WTC11 (cell line): ENCODE data around the gene RANBP3. TPM values are rescaled to one million over a fixed set of nuclear protein-coding genes. Genes with fewer than 3 reads are reported as not detected.
A peak's percentile ranks its signal among the peaks of the same experiment; 100 is the strongest.
"Not testable (repeated sequence)": the region's sequence is repeated elsewhere in the genome, so short reads cannot be mapped to it uniquely, and the experiment has no call there.

Experiments used
- ATAC-seq: fragments of 200-7000 bp; cut with Tn5 transposase; 2 replicates; pipeline ENCODE4 v1.10.0; 2021; ENCODE audit warnings: mild to moderate bottlenecking, moderate library complexity
- CTCF ChIA-PET: fragments of 300-600 bp; sonication (Branson Sonifier 250); formaldehyde crosslinking; loops from one replicate; lab custom pipeline; 2021; ENCODE audit warnings: antibody characterized with exemption; lab: Charles Lee
- POLR2A ChIA-PET: fragments of 350-600 bp; sonication (Branson Sonifier 250); formaldehyde crosslinking; loops from one replicate; lab custom pipeline; 2021; ENCODE audit warnings: antibody characterized with exemption; lab: Charles Lee
- DNase-seq: peaks from one replicate; pipeline ENCODE4 v3.0.0; 2021; ENCODE audit warnings: low spot score
- H3K27ac Mint-ChIP-seq: 2 replicates; pipeline ENCODE4 v1.8.0; 2021; ENCODE audit warnings: mixed read lengths
- H3K27me3 Mint-ChIP-seq: 2 replicates; pipeline ENCODE4 v1.8.0; 2021; ENCODE audit warnings: low read depth, mild to moderate bottlenecking, moderate library complexity, mixed read lengths
- H3K36me3 Mint-ChIP-seq: 2 replicates; pipeline ENCODE4 v1.8.0; 2021; ENCODE audit warnings: mixed read lengths
- H3K4me1 Mint-ChIP-seq: 2 replicates; pipeline ENCODE4 v1.8.0; 2022; ENCODE audit warnings: mixed read lengths
- H3K4me3 Mint-ChIP-seq: 2 replicates; pipeline ENCODE4 v1.8.0; 2021; ENCODE audit warnings: mild to moderate bottlenecking, moderate library complexity, mixed read lengths
- H3K9me3 Mint-ChIP-seq: 2 replicates; pipeline ENCODE4 v1.8.0; 2021; ENCODE audit warnings: mixed read lengths
- GABPB1 ChIP-seq: sonication (generic); formaldehyde crosslinking; IDR thresholded peaks from 2 replicates; pipeline ENCODE4 v1.8.1; 2023; ENCODE audit warnings: mild to moderate bottlenecking, missing genetic modification reagents
- HMGA2 ChIP-seq: fragments of 250-450 bp; sonication (Bioruptor Pico); IDR thresholded peaks from 2 replicates; pipeline ENCODE4 v1.4.0; 2021; ENCODE audit warnings: mild to moderate bottlenecking, moderate library complexity
- JUN ChIP-seq: sonication (generic); formaldehyde crosslinking; IDR thresholded peaks from 2 replicates; pipeline ENCODE4 v1.8.0; 2023; ENCODE audit warnings: mild to moderate bottlenecking, missing genetic modification reagents
- KAT7 ChIP-seq: sonication (generic); formaldehyde crosslinking; IDR thresholded peaks from 2 replicates; pipeline ENCODE4 v1.8.1; 2023; ENCODE audit warnings: missing genetic modification reagents, mild to moderate bottlenecking, borderline replicate concordance
- RELA ChIP-seq: sonication (generic); formaldehyde crosslinking; IDR thresholded peaks from 2 replicates; pipeline ENCODE4 v1.8.1; 2022; ENCODE audit warnings: missing genetic modification reagents, mild to moderate bottlenecking, borderline replicate concordance
- SMAD3 ChIP-seq: sonication (generic); formaldehyde crosslinking; IDR thresholded peaks from 2 replicates; pipeline ENCODE4 v1.8.0; 2022; ENCODE audit warnings: missing genetic modification reagents, mild to moderate bottlenecking, borderline replicate concordance
- SMAD4 ChIP-seq: sonication (generic); formaldehyde crosslinking; IDR thresholded peaks from 2 replicates; pipeline ENCODE4 v1.8.0; 2022; ENCODE audit warnings: mild to moderate bottlenecking, missing genetic modification reagents
- TCF7 ChIP-seq: sonication (generic); formaldehyde crosslinking; IDR thresholded peaks from 2 replicates; pipeline ENCODE4 v1.8.0; 2022; ENCODE audit warnings: mild to moderate bottlenecking, low read depth, missing genetic modification reagents, moderate library complexity
- TP53 ChIP-seq: sonication (generic); formaldehyde crosslinking; IDR thresholded peaks from 2 replicates; pipeline ENCODE4 v1.8.1; 2023; ENCODE audit warnings: mild to moderate bottlenecking, missing genetic modification reagents
- ZNF317 ChIP-seq: sonication (generic); formaldehyde crosslinking; IDR thresholded peaks from 2 replicates; pipeline ENCODE4 v1.8.1; 2023; ENCODE audit warnings: low read depth, mild to moderate bottlenecking, moderate library complexity, missing genetic modification reagents, borderline replicate concordance
- total RNA-seq: library from RNA; stranded (reverse); gene quantifications from 3 replicates; pipeline ENCODE4 v1.2.3, GENCODE V29; 2021
- TF ChIP-seq, protein P1 (sequence below): sonication (generic); formaldehyde crosslinking; IDR thresholded peaks from 2 replicates; pipeline ENCODE4 v1.8.0; 2022; ENCODE audit warnings: mild to moderate bottlenecking, missing genetic modification reagents
- TF ChIP-seq, protein P2 (sequence below): sonication (generic); formaldehyde crosslinking; IDR thresholded peaks from 2 replicates; pipeline ENCODE4 v1.8.0; 2022; ENCODE audit warnings: mild to moderate bottlenecking, missing genetic modification reagents
- TF ChIP-seq, protein P3 (sequence below): sonication (generic); formaldehyde crosslinking; IDR thresholded peaks from 2 replicates; pipeline ENCODE4 v1.8.0; 2022; ENCODE audit warnings: mild to moderate bottlenecking, missing genetic modification reagents

RANBP3 gene
- total RNA-seq, 1 experiment from 2014 or later = 76.3 TPM

DNA sequence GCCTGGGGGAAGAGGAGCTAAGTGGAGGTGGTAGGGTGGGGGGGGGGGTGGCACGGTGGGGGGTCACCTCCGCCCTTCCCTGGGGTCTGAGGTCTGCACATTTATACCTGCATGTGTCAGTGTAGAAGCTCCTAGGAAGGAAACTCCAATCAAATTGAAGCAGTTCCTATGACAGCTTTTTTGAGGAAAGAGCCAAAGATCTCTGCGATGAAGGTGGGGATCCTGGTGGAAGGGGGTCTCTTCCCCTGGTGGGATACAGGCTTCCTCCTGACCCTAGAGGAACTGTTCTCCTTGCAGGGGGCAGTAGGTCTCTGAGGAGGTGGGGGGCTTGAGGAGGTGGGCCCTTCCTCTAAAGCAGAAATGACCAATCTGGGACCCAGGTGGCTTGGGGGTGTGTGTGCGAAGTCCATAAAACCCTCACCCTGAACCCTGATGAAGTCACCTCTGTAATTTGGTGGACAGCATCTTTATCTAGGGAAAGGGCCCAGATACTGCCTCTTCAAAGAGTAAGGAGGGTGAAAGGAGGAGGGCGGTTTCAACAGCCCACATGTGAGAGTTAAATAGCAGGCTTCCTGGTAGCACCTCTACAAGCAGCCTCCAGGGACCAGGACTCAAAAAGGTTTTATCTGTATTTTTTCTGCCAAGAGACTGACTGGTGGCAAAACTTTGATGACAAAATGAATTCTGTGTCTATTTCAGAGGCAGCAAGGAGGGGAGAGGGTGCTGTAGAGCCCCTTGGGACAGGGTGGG lies 12.9 kb downstream of the RANBP3 start:
- ATAC-seq (no peak), DNase-seq (no peak)
- H3K27ac Mint-ChIP-seq = no peak overlapping the region
- H3K36me3 Mint-ChIP-seq = no peaks in the 10 kb centered on the region
- no peaks in the 10 kb centered on the region for H3K27me3 Mint-ChIP-seq
- no peak for TF ChIP-seq TCF7 (CRISPR knock-in tag)
- no peak for TF ChIP-seq HMGA2 (CRISPR knock-in tag)
- TF ChIP-seq JUN (CRISPR knock-in tag) = no peak
- CTCF ChIA-PET = no interaction called here
- H3K9me3 Mint-ChIP-seq = no peaks in the 10 kb centered on the region
- POLR2A ChIA-PET = no interaction called here
- H3K4me1 Mint-ChIP-seq = peaks cover 76% of the 10 kb centered on the region
- no peak overlapping the region for H3K4me3 Mint-ChIP-seq

DNA sequence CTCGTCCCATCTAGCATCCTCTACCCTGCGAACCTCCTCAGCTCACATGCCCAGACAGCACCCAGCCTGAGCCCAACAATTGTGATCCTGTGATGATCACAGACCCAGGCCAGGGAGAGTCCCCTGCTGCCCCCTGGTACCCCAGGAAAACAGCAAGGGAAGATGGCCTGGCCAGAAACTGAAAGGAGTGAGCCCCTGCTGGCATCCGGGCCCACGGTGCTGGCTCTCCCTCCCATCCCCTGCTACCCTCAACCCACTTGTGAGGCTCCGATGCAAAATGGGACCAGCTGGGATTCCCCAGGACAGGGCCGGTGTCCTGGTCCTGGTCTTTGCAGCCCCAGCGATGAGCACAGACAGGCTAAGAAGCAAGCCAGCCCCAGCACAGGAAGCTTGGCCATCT lies 14.1 kb downstream of the RANBP3 start:
- Mint-ChIP-seq H3K27me3 (no peaks in the 10 kb centered on the region), H3K9me3 (no peaks in the 10 kb centered on the region), H3K4me1 (peaks cover 73% of the 10 kb centered on the region), H3K4me3 (no peak overlapping the region)
- CTCF ChIA-PET = no interaction called here
- no peak for DNase-seq
- no peak for ATAC-seq
- TF ChIP-seq, protein P1, sequence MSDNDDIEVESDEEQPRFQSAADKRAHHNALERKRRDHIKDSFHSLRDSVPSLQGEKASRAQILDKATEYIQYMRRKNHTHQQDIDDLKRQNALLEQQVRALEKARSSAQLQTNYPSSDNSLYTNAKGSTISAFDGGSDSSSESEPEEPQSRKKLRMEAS = no peak
- no peak for TF ChIP-seq SMAD4 (CRISPR knock-in tag)
- TF ChIP-seq SMAD3 (CRISPR knock-in tag) = no peak
- TF ChIP-seq ZNF317 (CRISPR knock-in tag) = no peak
- no peak for TF ChIP-seq RELA
- no peak for TF ChIP-seq TP53 (CRISPR knock-in tag)
- TF ChIP-seq HMGA2 (CRISPR knock-in tag) = no peak
- TF ChIP-seq, all 79 proteins: peak for 0
- Mint-ChIP-seq H3K27ac (peak overlapping the region; percentile 41; the same call in 1 of the 2 replicates), H3K36me3 (no peaks in the 10 kb centered on the region)
- POLR2A ChIA-PET = no interaction called here

DNA sequence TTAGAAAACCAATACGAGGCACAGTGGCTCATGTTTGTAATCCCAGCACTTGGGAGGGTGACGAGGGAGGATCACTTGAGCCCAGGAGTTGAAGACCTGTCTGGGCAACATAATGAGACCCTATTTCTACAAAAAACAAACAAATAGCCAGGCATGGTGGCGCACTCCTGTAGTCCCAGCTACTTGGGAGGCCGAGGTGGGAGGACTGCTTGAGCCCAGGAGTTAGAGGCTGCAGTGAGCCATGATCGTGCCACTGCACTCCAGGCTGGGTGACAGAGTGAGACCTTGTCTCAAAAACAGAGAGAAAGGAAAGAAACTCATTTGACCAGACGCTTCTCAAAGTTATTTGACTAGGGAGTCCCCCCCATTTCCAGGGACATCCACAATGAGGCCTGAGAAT lies 14.7 kb downstream of the RANBP3 start:
- ATAC-seq, H3K36me3 Mint-ChIP-seq, H3K9me3 Mint-ChIP-seq, DNase-seq, H3K4me3 Mint-ChIP-seq, H3K27me3 Mint-ChIP-seq, CTCF ChIA-PET, POLR2A ChIA-PET: not testable (repeated sequence)
- Mint-ChIP-seq H3K27ac (peak overlapping the region; percentile 82; the same call in 1 of the 2 replicates), H3K4me1 (peaks cover 71% of the 10 kb centered on the region)

DNA sequence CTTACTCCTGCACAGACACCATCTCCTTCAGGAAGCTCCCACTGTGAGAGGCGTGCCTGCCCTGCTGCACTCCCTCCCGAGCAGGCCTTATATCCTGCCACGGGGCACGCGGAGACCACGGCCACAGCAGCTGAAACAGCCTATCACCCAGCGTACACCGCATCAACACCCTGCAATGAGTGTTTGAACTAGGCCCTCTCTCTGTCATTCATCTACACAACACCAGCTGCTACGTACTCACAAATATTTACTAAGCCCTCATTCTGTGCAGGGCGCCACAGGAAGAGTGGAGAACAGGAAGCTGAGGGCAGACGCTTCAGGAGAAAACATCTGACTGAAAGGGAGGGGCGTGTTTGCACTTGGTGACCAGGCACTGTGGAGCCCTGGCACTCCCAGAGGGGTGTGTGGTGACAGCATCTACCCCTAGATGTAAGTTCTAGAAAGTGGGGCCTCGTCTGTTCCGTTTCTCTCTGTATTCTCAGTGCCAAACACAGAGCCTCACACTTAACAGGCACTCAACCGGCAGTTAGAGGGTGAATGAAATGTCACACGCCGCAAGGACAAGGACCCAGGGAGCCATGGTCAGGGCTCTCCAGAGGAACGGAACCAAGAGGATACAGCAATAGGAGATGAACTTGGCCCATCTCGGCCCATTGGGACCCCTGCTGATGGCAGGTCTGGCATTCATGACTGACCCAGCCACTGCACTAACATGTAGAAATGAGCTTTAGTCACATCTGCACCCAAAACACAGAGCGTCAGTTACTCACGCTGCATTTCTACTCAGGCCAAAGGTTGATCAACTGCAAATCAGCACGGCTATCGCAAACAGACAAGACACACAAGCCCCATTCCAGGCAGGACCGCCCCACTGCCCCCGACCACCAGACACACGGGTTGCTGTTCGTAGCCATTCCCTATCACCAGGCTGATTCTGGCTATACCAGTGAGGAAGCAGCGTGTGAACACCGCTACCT lies 15.7 kb downstream of the RANBP3 start:
- H3K4me3 Mint-ChIP-seq = 0 out of 2 replicates have a peak overlapping the region, but pooled peaks have one; percentile 12
- TF ChIP-seq GABPB1 (CRISPR knock-in tag) (peak; percentile 65; the same call in 1 of the 2 replicates), KAT7 (CRISPR knock-in tag) (no peak)
- TF ChIP-seq, protein P2, sequence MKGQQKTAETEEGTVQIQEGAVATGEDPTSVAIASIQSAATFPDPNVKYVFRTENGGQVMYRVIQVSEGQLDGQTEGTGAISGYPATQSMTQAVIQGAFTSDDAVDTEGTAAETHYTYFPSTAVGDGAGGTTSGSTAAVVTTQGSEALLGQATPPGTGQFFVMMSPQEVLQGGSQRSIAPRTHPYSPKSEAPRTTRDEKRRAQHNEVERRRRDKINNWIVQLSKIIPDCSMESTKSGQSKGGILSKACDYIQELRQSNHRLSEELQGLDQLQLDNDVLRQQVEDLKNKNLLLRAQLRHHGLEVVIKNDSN (CRISPR knock-in tag) = no peak
- TF ChIP-seq, all 79 proteins: peak for 1
- Mint-ChIP-seq H3K36me3 (no peaks in the 10 kb centered on the region), H3K4me1 (peaks cover 70% of the 10 kb centered on the region), H3K27me3 (no peaks in the 10 kb centered on the region), H3K9me3 (no peaks in the 10 kb centered on the region), H3K27ac (peak overlapping the region; percentile 82)
- CTCF ChIA-PET = interaction anchor here (1.1 to 1.5 kb wide), 3 partner anchors 60 to 158 kb away, joined by 3 to 5 read pairs (median 3); no protein-coding TSS in a partner anchor
- peak; percentile 46 for ATAC-seq
- POLR2A ChIA-PET = no interaction called here
- DNase-seq = no peak

DNA sequence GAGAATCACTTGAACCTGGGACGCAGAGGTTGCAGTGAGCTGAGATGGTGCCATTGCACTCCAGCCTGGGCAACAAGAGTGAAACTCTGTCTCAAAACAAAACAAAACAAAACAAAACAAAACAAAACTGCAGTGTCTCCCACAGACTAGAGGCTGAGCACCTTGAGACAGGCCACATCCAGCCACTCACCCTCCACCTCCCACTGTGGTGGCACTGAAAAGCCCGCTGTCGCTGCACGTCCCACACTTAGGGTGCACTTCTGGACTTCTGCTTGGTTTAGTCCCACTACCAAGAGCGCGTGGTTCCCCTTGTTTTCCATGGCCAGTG lies 16.3 kb downstream of the RANBP3 start:
- H3K4me1 Mint-ChIP-seq = peaks cover 72% of the 10 kb centered on the region
- CTCF ChIA-PET = interaction anchor here (1.1 to 1.5 kb wide), 3 partner anchors 60 to 158 kb away, joined by 3 to 5 read pairs (median 3); no protein-coding TSS in a partner anchor
- H3K36me3 Mint-ChIP-seq, POLR2A ChIA-PET, H3K9me3 Mint-ChIP-seq, DNase-seq, ATAC-seq, H3K4me3 Mint-ChIP-seq, H3K27me3 Mint-ChIP-seq: not testable (repeated sequence)
- TF ChIP-seq, protein P3, sequence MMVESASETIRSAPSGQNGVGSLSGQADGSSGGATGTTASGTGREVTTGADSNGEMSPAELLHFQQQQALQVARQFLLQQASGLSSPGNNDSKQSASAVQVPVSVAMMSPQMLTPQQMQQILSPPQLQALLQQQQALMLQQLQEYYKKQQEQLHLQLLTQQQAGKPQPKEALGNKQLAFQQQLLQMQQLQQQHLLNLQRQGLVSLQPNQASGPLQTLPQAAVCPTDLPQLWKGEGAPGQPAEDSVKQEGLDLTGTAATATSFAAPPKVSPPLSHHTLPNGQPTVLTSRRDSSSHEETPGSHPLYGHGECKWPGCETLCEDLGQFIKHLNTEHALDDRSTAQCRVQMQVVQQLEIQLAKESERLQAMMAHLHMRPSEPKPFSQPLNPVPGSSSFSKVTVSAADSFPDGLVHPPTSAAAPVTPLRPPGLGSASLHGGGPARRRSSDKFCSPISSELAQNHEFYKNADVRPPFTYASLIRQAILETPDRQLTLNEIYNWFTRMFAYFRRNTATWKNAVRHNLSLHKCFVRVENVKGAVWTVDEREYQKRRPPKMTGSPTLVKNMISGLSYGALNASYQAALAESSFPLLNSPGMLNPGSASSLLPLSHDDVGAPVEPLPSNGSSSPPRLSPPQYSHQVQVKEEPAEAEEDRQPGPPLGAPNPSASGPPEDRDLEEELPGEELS (CRISPR knock-in tag) = 0 out of 2 replicates have a peak, but pooled peaks have one; percentile 42
- peak overlapping the region; percentile 82 for H3K27ac Mint-ChIP-seq
